Measurements from ENCODE around the gene BMP10.

The BMP10 gene

GRCh38 chr2:68880213-68880612, 9.0 kb upstream of the BMP10 start:
- no peak overlapping the region for H3K4me3 ChIP-seq (ENCODE audit: low read length)
- no peak for DNase-seq (ENCODE audit: low read depth)
- TF ChIP-seq, protein P1, sequence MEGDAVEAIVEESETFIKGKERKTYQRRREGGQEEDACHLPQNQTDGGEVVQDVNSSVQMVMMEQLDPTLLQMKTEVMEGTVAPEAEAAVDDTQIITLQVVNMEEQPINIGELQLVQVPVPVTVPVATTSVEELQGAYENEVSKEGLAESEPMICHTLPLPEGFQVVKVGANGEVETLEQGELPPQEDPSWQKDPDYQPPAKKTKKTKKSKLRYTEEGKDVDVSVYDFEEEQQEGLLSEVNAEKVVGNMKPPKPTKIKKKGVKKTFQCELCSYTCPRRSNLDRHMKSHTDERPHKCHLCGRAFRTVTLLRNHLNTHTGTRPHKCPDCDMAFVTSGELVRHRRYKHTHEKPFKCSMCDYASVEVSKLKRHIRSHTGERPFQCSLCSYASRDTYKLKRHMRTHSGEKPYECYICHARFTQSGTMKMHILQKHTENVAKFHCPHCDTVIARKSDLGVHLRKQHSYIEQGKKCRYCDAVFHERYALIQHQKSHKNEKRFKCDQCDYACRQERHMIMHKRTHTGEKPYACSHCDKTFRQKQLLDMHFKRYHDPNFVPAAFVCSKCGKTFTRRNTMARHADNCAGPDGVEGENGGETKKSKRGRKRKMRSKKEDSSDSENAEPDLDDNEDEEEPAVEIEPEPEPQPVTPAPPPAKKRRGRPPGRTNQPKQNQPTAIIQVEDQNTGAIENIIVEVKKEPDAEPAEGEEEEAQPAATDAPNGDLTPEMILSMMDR (IDR thresholded peaks at IDR 0.05; ENCODE audit: insufficient read depth, low read depth, low read length, missing control alignments): no peak

DNA sequence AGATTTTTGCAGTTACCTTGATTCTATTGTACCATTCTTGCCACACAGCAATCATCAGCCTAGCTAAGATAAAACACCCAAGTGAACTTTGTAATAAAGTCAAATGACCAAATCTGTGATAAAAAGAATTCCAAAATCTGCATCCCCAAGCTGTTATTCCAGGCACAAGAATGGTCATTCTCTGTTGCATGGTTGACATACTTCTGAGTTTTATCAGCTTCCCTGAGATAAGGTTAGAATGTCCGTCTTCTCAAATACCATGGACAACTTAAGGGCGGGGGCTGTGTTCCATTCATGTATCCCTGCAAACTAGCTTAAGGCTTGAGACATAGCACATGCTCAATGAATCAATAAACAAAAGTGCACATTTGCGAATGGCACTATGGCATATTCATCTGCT, 8.1 kb upstream of the BMP10 start:
- H3K4me3 ChIP-seq (ENCODE audit: low read length): no peak overlapping the region
- no peak for DNase-seq (ENCODE audit: low read depth)
- TF ChIP-seq, protein P1 (IDR thresholded peaks at IDR 0.05; ENCODE audit: insufficient read depth, low read depth, low read length, missing control alignments): no peak

- TF ChIP-seq, protein P1 (IDR thresholded peaks at IDR 0.05; ENCODE audit: insufficient read depth, low read depth, low read length, missing control alignments): no peak
- no peak for DNase-seq (ENCODE audit: low read depth)
- H3K4me3 ChIP-seq (ENCODE audit: low read length): no peak overlapping the region
These were observed 7.6 kb upstream of the BMP10 start for GRCh38 chr2:68878753-68879152.

GRCh38 chr2:68878071-68878711, 7.0 kb upstream of the BMP10 start:
- TF ChIP-seq, protein P1 (IDR thresholded peaks at IDR 0.05; ENCODE audit: insufficient read depth, low read depth, low read length, missing control alignments): no peak
- DNase-seq (ENCODE audit: low read depth): no peak
- H3K4me3 ChIP-seq (ENCODE audit: low read length): no peak overlapping the region

DNA sequence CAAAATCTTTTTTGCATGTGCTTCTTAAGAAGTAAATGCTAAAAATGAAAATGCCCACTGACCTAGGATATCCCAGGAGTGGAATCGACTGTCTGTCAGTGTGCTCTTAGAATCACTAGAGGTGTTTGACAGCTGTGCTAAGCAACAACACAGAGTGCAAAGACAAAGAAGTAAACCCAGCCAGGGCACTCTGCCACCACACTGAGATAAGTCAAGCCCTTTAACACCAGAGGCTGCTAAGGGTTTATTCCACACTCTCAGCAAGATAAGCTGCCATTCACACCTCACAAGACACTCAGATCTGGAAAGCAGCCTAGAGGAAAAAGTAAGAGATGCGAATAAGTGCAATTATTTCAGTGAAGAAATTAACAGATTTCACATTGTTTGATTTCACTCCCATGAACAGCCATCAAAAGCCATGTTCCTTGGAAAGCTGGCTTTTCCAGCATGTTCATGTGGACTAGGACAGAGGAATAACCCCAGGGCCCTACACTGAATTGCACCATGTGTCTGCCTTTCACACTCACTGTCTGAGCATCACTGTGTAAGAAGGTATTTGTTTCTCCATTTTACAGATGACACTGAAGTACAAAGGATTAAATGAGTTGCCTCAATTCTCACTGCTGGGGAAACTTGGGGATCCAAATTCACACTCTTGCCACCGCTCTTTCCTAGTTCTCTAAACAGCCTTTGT, 6.0 kb upstream of the BMP10 start:
- TF ChIP-seq, protein P1 (IDR thresholded peaks at IDR 0.05; ENCODE audit: insufficient read depth, low read depth, low read length, missing control alignments): no peak
- DNase-seq (ENCODE audit: low read depth): no peak
- H3K4me3 ChIP-seq (ENCODE audit: low read length): no peak overlapping the region

GRCh38 chr2:68870215-68870614, 982 bp downstream of the BMP10 start:
- no peak overlapping the region for H3K4me3 ChIP-seq (ENCODE audit: low read length)
- peak; percentile 39 for DNase-seq (ENCODE audit: low read depth)
- TF ChIP-seq, protein P1 (IDR thresholded peaks at IDR 0.05; ENCODE audit: insufficient read depth, low read depth, low read length, missing control alignments): no peak

- TF ChIP-seq, protein P1 (IDR thresholded peaks at IDR 0.05; ENCODE audit: insufficient read depth, low read depth, low read length, missing control alignments): no peak
- DNase-seq (ENCODE audit: low read depth): no peak
These were observed 6.1 kb downstream of the BMP10 start for GRCh38 chr2:68865108-68865507.

More at GRCh38 chr2:68865108-68865507, 6.1 kb downstream of the BMP10 start:
- no peak overlapping the region for H3K4me3 ChIP-seq (ENCODE audit: low read length)

Data from epithelial cell of esophagus (primary cell).